Large intestine (tissue), 12 donors: ENCODE data around the gene TCN2. TPM values are rescaled to one million over a fixed set of nuclear protein-coding genes. Genes with fewer than 3 reads are reported as not detected.
"Not testable (repeated sequence)": the region's sequence is repeated elsewhere in the genome, so short reads cannot be mapped to it uniquely, and the experiment has no call there.

Source experiments
- DNase-seq, 2 donors: peaks; one replicate each; pipeline versions ENCODE4 v3.0.0 to v3.0.0-alpha.2; 2013
- H3K27ac ChIP-seq: one replicate; pipeline ENCODE4 v1.5.1; 2013; ENCODE audit warnings: low read length
- H3K27me3 ChIP-seq: 2 replicates; pipeline ENCODE4 v1.6.1; 2013; ENCODE audit warnings: low read length; ENCODE audit not compliant: control insufficient read depth, insufficient read depth
- H3K36me3 ChIP-seq: 2 replicates; pipeline ENCODE4 v1.6.1; 2013; ENCODE audit warnings: low read length; ENCODE audit not compliant: control insufficient read depth, insufficient read depth
- H3K4me1 ChIP-seq: one replicate; pipeline ENCODE4 v1.6.1; 2013; ENCODE audit warnings: low read length; ENCODE audit not compliant: control insufficient read depth, insufficient read depth
- H3K4me3 ChIP-seq: one replicate; pipeline ENCODE4 v1.5.1; 2013; ENCODE audit warnings: low read length
- H3K9me3 ChIP-seq: one replicate; pipeline ENCODE4 v1.6.1; 2013; ENCODE audit warnings: mild to moderate bottlenecking, low read depth, low read length, moderate library complexity; ENCODE audit not compliant: control insufficient read depth
- WGBS: methylation state at CpG from one replicate; pipeline ENCODE4 v1.1.5; 2013; ENCODE audit warnings: low lambda C conversion rate; ENCODE audit not compliant: insufficient coverage; 5-methylcytosine and 5-hydroxymethylcytosine counted together
- long read RNA-seq, 11 donors: transcript quantifications; one replicate each; lab custom pipeline, GENCODE V29; 2026
- polyA plus RNA-seq: library from polyadenylated mRNA; unstranded; fragments of 120-200 nt; gene quantifications from one replicate; pipeline ENCODE4 v1.2.1, GENCODE V29; 2013

TCN2 gene
- polyA plus RNA-seq: 44.6 TPM
- long read RNA-seq, donor 1, transcript TCN2-201 (9 exons, 2,535 nt): major isoform, 5 of 6 reads
- long read RNA-seq, donor 1, partial matches to known transcripts: 0 of 6 reads
- long read RNA-seq, donor 1, other reads (novel, unspliced or antisense): 0 of 6 reads
- long read RNA-seq, donor 2, transcript TCN2-201 (9 exons, 2,535 nt): major isoform, 32 of 61 reads
- long read RNA-seq, donor 2, partial matches to known transcripts: 25 of 61 reads
- long read RNA-seq, donor 2, other reads (novel, unspliced or antisense): 0 of 61 reads
- long read RNA-seq, donor 3, transcript TCN2-201 (9 exons, 2,535 nt): major isoform, 11 of 26 reads
- long read RNA-seq, donor 3, partial matches to known transcripts: 13 of 26 reads
- long read RNA-seq, donor 3, other reads (novel, unspliced or antisense): 0 of 26 reads
- long read RNA-seq, donor 4, partial matches to known transcripts: 0 of 2 reads
- long read RNA-seq, donor 4, other reads (novel, unspliced or antisense): 0 of 2 reads
- long read RNA-seq, donor 5, transcript TCN2-201 (9 exons, 2,535 nt): major isoform, 6 of 6 reads
- long read RNA-seq, donor 5, partial matches to known transcripts: 0 of 6 reads
- long read RNA-seq, donor 5, other reads (novel, unspliced or antisense): 0 of 6 reads
- long read RNA-seq, donor 6, transcript TCN2-201 (9 exons, 2,535 nt): major isoform, 6 of 12 reads
- long read RNA-seq, donor 6, partial matches to known transcripts: 5 of 12 reads
- long read RNA-seq, donor 6, other reads (novel, unspliced or antisense): 0 of 12 reads
- long read RNA-seq, donor 7, transcript TCN2-201 (9 exons, 2,535 nt): major isoform, 9 of 10 reads
- long read RNA-seq, donor 7, partial matches to known transcripts: 0 of 10 reads
- long read RNA-seq, donor 7, other reads (novel, unspliced or antisense): 0 of 10 reads
- long read RNA-seq, donor 8, transcript TCN2-201 (9 exons, 2,535 nt): major isoform, 18 of 44 reads
- long read RNA-seq, donor 8, partial matches to known transcripts: 22 of 44 reads
- long read RNA-seq, donor 8, other reads (novel, unspliced or antisense): 0 of 44 reads
- long read RNA-seq, donor 9, transcript TCN2-201 (9 exons, 2,535 nt): major isoform, 20 of 31 reads
- long read RNA-seq, donor 9, partial matches to known transcripts: 7 of 31 reads
- long read RNA-seq, donor 9, other reads (novel, unspliced or antisense): 0 of 31 reads
- long read RNA-seq, donor 10, transcript TCN2-201 (9 exons, 2,535 nt): major isoform, 11 of 13 reads
- long read RNA-seq, donor 10, partial matches to known transcripts: 0 of 13 reads
- long read RNA-seq, donor 10, other reads (novel, unspliced or antisense): 0 of 13 reads
- long read RNA-seq, donor 11, transcript TCN2-201 (9 exons, 2,535 nt): major isoform, 21 of 24 reads
- long read RNA-seq, donor 11, partial matches to known transcripts: 0 of 24 reads
- long read RNA-seq, donor 11, other reads (novel, unspliced or antisense): 0 of 24 reads

- no CpG with 5 or more reads among the region's 24 CpGs for WGBS
- H3K9me3 ChIP-seq: no peaks in the 10 kb centered on the region
- H3K36me3 ChIP-seq: peaks cover 6% of the 10 kb centered on the region
- H3K27ac ChIP-seq: peak within 1 kb of the TSS; percentile 90
- H3K4me1 ChIP-seq: peaks cover 31% of the 10 kb centered on the region
- H3K4me3 ChIP-seq: peak within 1 kb of the TSS; percentile 61
- H3K27me3 ChIP-seq: no peaks in the 10 kb centered on the region
- DNase-seq: peak; percentile 79 to 85
These were observed at the start of gene TCN2 for GRCh38 chr22:30606455-30607299. Gene TCN2 (plus strand): TSS chr22:30607174. CDS start chr22:30607332, 158 bp downstream.

DNA sequence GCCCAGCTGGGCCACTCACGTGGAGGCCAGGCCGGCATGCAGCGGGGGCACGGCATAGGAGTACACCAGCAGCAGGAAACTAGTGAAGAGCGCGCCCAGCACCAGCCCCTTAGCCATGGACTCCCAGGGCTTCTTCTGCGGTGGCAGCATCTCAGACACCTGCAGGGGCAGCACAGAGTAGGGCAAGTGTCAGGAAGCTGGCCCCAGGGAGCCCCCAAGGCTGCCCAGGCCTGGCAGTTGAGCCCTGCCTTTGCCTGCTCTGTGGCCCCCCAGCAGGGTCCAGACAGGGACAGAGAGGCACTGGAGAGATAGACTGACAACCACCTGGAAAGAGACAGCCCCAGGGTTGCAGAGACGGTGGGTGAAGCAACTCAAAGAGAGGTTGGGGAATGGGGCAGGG is 49.7 kb upstream of the TCN2 start:
- 100% methylated on average over 1 of the region's 8 CpGs for WGBS
- Histone ChIP-seq H3K4me1 (peaks cover 25% of the 10 kb centered on the region), H3K4me3 (no peak overlapping the region), H3K36me3 (peaks cover 23% of the 10 kb centered on the region), H3K27me3 (no peaks in the 10 kb centered on the region), H3K27ac (no peak overlapping the region), H3K9me3 (peaks cover 14% of the 10 kb centered on the region)
- no peak for DNase-seq

- Histone ChIP-seq H3K27me3 (no peaks in the 10 kb centered on the region), H3K27ac (peak overlapping the region; percentile 91), H3K9me3 (peaks cover 11% of the 10 kb centered on the region), H3K4me3 (peak overlapping the region; percentile 30), H3K36me3 (peaks cover 18% of the 10 kb centered on the region), H3K4me1 (peaks cover 29% of the 10 kb centered on the region)
- no CpG with 5 or more reads among the region's 6 CpGs for WGBS
- DNase-seq: peak; percentile 76 to 89
These were observed 47.1 kb upstream of the TCN2 start for GRCh38 chr22:30559889-30560288.

- not testable (repeated sequence) for H3K27me3 ChIP-seq, H3K9me3 ChIP-seq
- Histone ChIP-seq H3K4me1 (peaks cover 37% of the 10 kb centered on the region), H3K36me3 (peaks cover 11% of the 10 kb centered on the region), H3K4me3 (peak overlapping the region; percentile 30), H3K27ac (peak overlapping the region; percentile 91)
- DNase-seq: peak; percentile 14 to 32
- no CpG with 5 or more reads among the region's 11 CpGs for WGBS
These were observed 46.3 kb upstream of the TCN2 start for GRCh38 chr22:30560643-30561202.

DNA sequence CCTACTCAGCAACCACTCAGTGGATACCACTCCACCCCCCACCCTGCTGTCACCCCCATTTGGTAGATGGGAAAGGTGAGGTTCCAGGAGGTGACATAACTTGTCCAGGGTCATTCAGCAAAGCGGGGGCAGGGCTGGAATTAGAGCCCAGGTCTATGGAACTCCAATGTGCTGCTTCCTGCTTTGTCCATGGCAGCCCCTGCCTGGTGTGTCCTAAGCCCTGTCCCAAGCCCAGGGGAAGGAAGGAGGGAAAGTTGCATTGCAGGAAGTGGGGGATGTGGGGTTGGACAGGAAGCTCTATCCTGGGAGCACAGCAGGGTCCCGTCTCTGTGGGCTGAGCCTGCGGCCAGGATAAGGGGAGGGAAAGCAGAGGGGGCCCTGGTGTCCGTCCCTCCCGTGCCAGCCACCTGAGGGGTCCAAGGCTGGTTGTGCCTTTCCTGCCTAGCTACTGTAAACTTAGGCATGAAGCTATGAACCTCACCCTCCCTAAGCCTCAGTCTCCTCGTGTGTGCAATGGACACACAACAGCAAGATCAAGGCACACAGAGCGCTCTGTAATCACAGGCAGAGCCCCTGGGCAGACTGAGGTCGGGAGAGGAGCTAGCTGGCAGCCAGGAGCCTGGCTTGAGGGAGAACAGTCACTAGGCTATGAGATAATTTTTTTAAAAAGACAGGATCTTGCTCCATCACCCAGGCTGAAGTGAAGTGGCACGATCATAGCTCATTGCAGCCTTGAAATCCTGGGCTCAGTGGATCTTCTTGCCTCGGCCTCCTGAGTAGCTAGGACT is 45.4 kb upstream of the TCN2 start:
- no CpG with 5 or more reads among the region's 10 CpGs for WGBS

DNA sequence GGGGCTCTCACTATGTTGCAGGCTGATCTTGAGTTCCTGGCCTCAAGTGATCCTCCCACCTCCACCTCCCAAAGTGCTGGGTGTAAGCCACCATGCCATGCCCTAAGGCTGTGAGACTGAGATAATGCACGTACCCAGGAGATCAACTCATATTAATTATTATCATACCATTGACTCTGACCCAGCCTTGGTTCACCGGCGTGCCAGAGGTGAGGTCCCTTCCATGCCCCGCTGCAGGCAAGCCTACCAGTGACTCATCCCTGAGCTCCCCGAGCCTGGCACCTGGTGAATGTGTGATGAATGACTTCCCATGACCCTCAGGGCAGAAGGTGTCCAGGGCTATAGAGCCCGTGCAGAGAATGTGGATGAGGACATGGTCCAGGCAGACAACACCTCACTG is 44.6 kb upstream of the TCN2 start:
- Histone ChIP-seq H3K27ac (no peak overlapping the region), H3K4me3 (no peak overlapping the region), H3K27me3 (no peaks in the 10 kb centered on the region), H3K4me1 (peaks cover 49% of the 10 kb centered on the region), H3K36me3 (peaks cover under 1% of the 10 kb centered on the region), H3K9me3 (no peaks in the 10 kb centered on the region)
- peak; percentile 28 to 32 for DNase-seq
- WGBS: no CpG with 5 or more reads among the region's 6 CpGs

More for the DNA sequence above, 45.4 kb upstream of the TCN2 start:
- Histone ChIP-seq H3K4me3 (no peak overlapping the region), H3K36me3 (peaks cover 6% of the 10 kb centered on the region), H3K27ac (no peak overlapping the region), H3K4me1 (peaks cover 44% of the 10 kb centered on the region), H3K9me3 (no peaks in the 10 kb centered on the region), H3K27me3 (no peaks in the 10 kb centered on the region)
- no peak for DNase-seq

DNA sequence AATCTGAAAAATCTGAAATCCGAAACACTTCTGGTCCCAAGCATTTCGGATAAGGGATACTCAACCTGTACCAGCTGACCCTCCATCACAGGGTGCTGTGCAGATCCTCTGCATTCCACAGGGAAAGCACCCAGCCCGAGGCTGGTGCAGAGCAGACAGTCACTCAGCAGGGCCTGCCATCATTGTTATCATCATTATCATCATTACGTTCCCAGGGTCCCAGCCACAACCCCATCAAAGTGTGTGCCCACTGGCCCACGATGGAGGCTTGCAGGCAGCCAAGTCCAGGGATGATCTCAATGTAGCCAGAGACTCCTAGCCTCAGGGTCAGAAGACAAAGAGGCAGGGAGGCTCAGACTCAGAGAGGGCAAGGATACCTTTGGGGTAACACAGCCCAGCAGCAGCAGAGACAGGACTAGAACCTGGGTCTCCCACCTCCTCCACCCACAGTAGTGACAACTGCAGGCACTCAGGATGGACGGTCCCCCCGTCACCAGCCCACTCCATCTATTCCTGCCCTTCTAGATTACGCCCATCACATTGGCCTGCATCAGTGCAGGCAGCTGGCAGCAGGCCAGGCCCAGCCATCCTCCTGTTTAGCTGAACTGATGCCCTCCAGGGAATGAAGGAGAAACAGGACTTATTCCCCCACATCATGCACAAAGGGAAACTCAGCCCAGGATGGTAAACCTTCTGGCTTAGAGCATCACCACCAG is 42.8 kb upstream of the TCN2 start:
- no peak for DNase-seq
- Histone ChIP-seq H3K27ac (no peak overlapping the region), H3K27me3 (no peaks in the 10 kb centered on the region), H3K9me3 (no peaks in the 10 kb centered on the region), H3K36me3 (no peaks in the 10 kb centered on the region), H3K4me3 (no peak overlapping the region), H3K4me1 (peaks cover 49% of the 10 kb centered on the region)
- WGBS: no CpG with 5 or more reads among the region's 8 CpGs

DNA sequence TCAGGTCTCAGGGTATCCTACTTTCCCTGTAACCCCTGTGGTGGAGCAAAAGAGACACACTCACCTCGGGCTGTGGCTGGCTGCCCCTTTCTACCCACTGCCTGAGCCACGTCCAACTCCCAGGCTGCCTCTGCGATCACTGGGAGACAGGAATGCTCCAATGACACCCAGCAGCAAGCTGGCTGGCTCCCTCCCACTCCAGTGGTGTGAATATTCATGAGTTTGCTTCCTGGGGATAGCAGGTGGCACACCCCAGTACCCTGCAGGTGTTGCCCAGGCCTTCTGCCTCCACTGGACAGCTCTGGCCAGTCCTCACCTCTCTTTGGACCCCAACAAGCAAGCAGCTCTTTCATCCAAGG is 42.2 kb upstream of the TCN2 start:
- WGBS: 60% methylated on average over 1 of the region's 3 CpGs
- Histone ChIP-seq H3K9me3 (no peaks in the 10 kb centered on the region), H3K4me3 (no peak overlapping the region), H3K27me3 (no peaks in the 10 kb centered on the region), H3K4me1 (peaks cover 43% of the 10 kb centered on the region), H3K36me3 (no peaks in the 10 kb centered on the region), H3K27ac (no peak overlapping the region)
- DNase-seq: no peak
